ENCODE results near the gene LAMC3.
"Not testable (repeated sequence)": the region's sequence is repeated elsewhere in the genome, so short reads cannot be mapped to it uniquely, and the experiment has no call there.

Gene LAMC3

GRCh38 chr9:131112374-131113154, 103.6 kb downstream of the LAMC3 start:
- no peak overlapping the region for H2BK15ac ChIP-seq (replicated peaks; ENCODE audit: low read depth)
- H2AK5ac ChIP-seq (ENCODE audit: low read length) = no peak overlapping the region
- H3K36me3 ChIP-seq (ENCODE audit: control insufficient read depth, insufficient read depth, low read length) = peaks cover 4% of the 10 kb centered on the region
- no peak overlapping the region for H4K8ac ChIP-seq (ENCODE audit: low read depth, low read length)
- H3K27ac ChIP-seq (ENCODE audit: low read depth, low read length) = no peak overlapping the region
- no peaks in the 10 kb centered on the region for H3K79me2 ChIP-seq (ENCODE audit: control insufficient read depth, insufficient read depth, low read length)
- H4K5ac ChIP-seq (ENCODE audit: low read length) = no peak overlapping the region
- no peaks in the 10 kb centered on the region for H3K79me1 ChIP-seq (ENCODE audit: low read length)
- no peak overlapping the region for H2BK5ac ChIP-seq (ENCODE audit: low read length)
- H3K4me1 ChIP-seq (ENCODE audit: control insufficient read depth, low read depth, low read length) = no peaks in the 10 kb centered on the region
- H3K4ac ChIP-seq (ENCODE audit: low read depth, low read length) = no peak overlapping the region
- DNase-seq = no peak
- no peaks in the 10 kb centered on the region for H3K27me3 ChIP-seq (ENCODE audit: insufficient read depth, low read length, poor library complexity)
- H3K9ac ChIP-seq (ENCODE audit: low read length) = no peak overlapping the region
- H3K56ac ChIP-seq (ENCODE audit: low read length) = no peak overlapping the region
- H2BK120ac ChIP-seq (ENCODE audit: low read depth, low read length) = no peak overlapping the region
- no peak overlapping the region for H3K4me3 ChIP-seq (ENCODE audit: low read length)
- WGBS (ENCODE audit: extremely low coverage, insufficient coverage, low lambda C conversion rate) = no CpG with 5 or more reads among the region's 23 CpGs
- no peak overlapping the region for H3K18ac ChIP-seq (ENCODE audit: low read length)
- H3K4me2 ChIP-seq (ENCODE audit: low read length) = no peak overlapping the region
- no peak overlapping the region for H3K23ac ChIP-seq (ENCODE audit: low read length)

- Histone ChIP-seq H3K4ac (ENCODE audit: low read depth, low read length) (no peak overlapping the region), H3K27me3 (ENCODE audit: insufficient read depth, low read length, poor library complexity) (no peaks in the 10 kb centered on the region), H4K8ac (ENCODE audit: low read depth, low read length) (no peak overlapping the region), H3K79me2 (ENCODE audit: control insufficient read depth, insufficient read depth, low read length) (no peaks in the 10 kb centered on the region), H3K4me2 (ENCODE audit: low read length) (no peak overlapping the region), H4K5ac (ENCODE audit: low read length) (no peak overlapping the region), H2BK15ac (replicated peaks; ENCODE audit: low read depth) (no peak overlapping the region), H3K56ac (ENCODE audit: low read length) (no peak overlapping the region), H2AK5ac (ENCODE audit: low read length) (no peak overlapping the region), H3K18ac (ENCODE audit: low read length) (no peak overlapping the region), H3K9ac (ENCODE audit: low read length) (no peak overlapping the region), H3K36me3 (ENCODE audit: control insufficient read depth, insufficient read depth, low read length) (peaks cover 2% of the 10 kb centered on the region), H3K4me3 (ENCODE audit: low read length) (no peak overlapping the region), H2BK5ac (ENCODE audit: low read length) (no peak overlapping the region), H3K4me1 (ENCODE audit: control insufficient read depth, low read depth, low read length) (no peaks in the 10 kb centered on the region), H3K23ac (ENCODE audit: low read length) (no peak overlapping the region), H3K79me1 (ENCODE audit: low read length) (no peaks in the 10 kb centered on the region), H2BK120ac (ENCODE audit: low read depth, low read length) (no peak overlapping the region), H3K27ac (ENCODE audit: low read depth, low read length) (no peak overlapping the region)
- no peak for DNase-seq
- WGBS (ENCODE audit: extremely low coverage, insufficient coverage, low lambda C conversion rate) = no CpG with 5 or more reads among the region's 8 CpGs
Observed at GRCh38 chr9:131113655-131114054, 104.7 kb downstream of the LAMC3 start.

GRCh38 chr9:131114084-131114535, 105.1 kb downstream of the LAMC3 start:
- Histone ChIP-seq H3K4ac (ENCODE audit: low read depth, low read length) (no peak overlapping the region), H4K5ac (ENCODE audit: low read length) (no peak overlapping the region), H2AK5ac (ENCODE audit: low read length) (no peak overlapping the region), H3K4me3 (ENCODE audit: low read length) (no peak overlapping the region), H2BK5ac (ENCODE audit: low read length) (no peak overlapping the region), H3K27ac (ENCODE audit: low read depth, low read length) (no peak overlapping the region), H3K9ac (ENCODE audit: low read length) (no peak overlapping the region), H3K79me1 (ENCODE audit: low read length) (no peaks in the 10 kb centered on the region), H3K56ac (ENCODE audit: low read length) (no peak overlapping the region), H3K36me3 (ENCODE audit: control insufficient read depth, insufficient read depth, low read length) (peaks cover 2% of the 10 kb centered on the region), H3K4me2 (ENCODE audit: low read length) (no peak overlapping the region), H3K4me1 (ENCODE audit: control insufficient read depth, low read depth, low read length) (no peaks in the 10 kb centered on the region), H3K27me3 (ENCODE audit: insufficient read depth, low read length, poor library complexity) (no peaks in the 10 kb centered on the region), H3K23ac (ENCODE audit: low read length) (no peak overlapping the region), H2BK15ac (replicated peaks; ENCODE audit: low read depth) (no peak overlapping the region), H2BK120ac (ENCODE audit: low read depth, low read length) (no peak overlapping the region), H3K18ac (ENCODE audit: low read length) (no peak overlapping the region), H3K79me2 (ENCODE audit: control insufficient read depth, insufficient read depth, low read length) (no peaks in the 10 kb centered on the region), H4K8ac (ENCODE audit: low read depth, low read length) (no peak overlapping the region)
- no peak for DNase-seq
- no CpG with 5 or more reads among the region's 8 CpGs for WGBS (ENCODE audit: extremely low coverage, insufficient coverage, low lambda C conversion rate)

DNA sequence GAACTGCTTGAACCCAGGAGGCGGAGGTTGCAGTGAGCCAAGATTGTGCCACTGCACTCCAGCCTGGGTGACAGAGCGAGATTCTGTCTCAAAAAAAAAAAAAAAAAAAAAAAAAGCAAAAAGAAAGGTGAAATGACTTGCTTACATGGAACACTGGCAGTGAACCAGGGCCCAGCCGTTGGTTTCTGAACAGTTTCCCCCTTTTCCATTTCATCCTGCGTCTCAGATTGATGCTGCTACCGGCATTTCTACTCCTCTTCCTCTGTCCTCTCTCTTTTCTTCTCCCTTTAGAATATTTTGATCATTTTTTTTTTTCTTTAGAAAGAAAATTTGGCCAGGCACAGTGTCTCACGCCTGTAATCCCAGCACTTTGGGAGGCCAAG, 106.4 kb downstream of the LAMC3 start:
- H3K9ac ChIP-seq (ENCODE audit: low read length); H3K79me2 ChIP-seq (ENCODE audit: control insufficient read depth, insufficient read depth, low read length); H4K8ac ChIP-seq (ENCODE audit: low read depth, low read length); H3K4me1 ChIP-seq (ENCODE audit: control insufficient read depth, low read depth, low read length); H2AK5ac ChIP-seq (ENCODE audit: low read length); H2BK15ac ChIP-seq (replicated peaks; ENCODE audit: low read depth); H3K27ac ChIP-seq (ENCODE audit: low read depth, low read length); H3K27me3 ChIP-seq (ENCODE audit: insufficient read depth, low read length, poor library complexity); H3K79me1 ChIP-seq (ENCODE audit: low read length); H3K23ac ChIP-seq (ENCODE audit: low read length); H2BK5ac ChIP-seq (ENCODE audit: low read length); H3K56ac ChIP-seq (ENCODE audit: low read length); H3K18ac ChIP-seq (ENCODE audit: low read length); H3K4me3 ChIP-seq (ENCODE audit: low read length); H3K4ac ChIP-seq (ENCODE audit: low read depth, low read length); H4K5ac ChIP-seq (ENCODE audit: low read length); DNase-seq; H3K36me3 ChIP-seq (ENCODE audit: control insufficient read depth, insufficient read depth, low read length); H3K4me2 ChIP-seq (ENCODE audit: low read length); H2BK120ac ChIP-seq (ENCODE audit: low read depth, low read length): not testable (repeated sequence)
- no CpG with 5 or more reads among the region's 6 CpGs for WGBS (ENCODE audit: extremely low coverage, insufficient coverage, low lambda C conversion rate)

DNA sequence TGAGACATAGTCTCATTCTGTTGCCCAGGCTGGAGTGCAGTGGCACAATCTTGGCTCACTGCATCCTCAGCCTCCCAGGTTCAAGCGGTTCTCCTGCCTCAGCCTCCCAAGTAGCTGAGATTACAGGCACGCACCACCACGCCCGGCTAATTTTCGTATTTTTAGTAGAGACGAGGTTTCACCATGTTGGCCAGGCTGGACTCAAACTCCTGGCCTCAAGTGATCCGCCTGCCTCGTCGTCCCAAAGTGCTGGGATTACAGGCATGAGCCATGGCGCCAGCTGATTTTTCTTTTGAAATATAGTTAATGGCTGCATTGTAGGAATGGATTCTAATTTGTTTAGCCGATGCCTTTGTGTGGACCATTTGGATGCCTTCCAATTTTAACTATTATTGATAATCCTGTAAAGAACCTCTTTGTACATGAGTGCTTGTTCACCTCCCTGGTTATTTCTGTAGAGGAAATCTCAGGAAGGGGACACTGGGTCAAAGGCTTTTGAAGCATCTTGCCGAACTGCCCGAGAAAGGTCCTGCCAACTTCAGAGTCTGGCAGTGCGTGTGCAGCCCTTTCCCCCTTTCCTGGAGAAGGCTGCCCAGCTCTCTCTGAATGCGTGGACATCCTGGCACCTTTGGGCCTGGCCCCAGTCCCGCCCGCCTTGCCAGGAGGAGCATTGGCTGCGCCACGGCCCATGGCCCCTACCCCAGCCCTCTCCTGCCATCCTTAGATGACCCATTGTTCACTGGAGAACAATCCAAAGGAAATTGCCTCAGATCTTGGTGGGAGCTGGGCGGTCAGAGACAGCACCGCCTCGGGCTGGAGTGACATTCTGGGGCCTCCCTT, 107.5 kb downstream of the LAMC3 start:
- Histone ChIP-seq H3K27me3 (ENCODE audit: insufficient read depth, low read length, poor library complexity) (no peaks in the 10 kb centered on the region), H2BK5ac (ENCODE audit: low read length) (no peak overlapping the region), H2AK5ac (ENCODE audit: low read length) (no peak overlapping the region), H4K8ac (ENCODE audit: low read depth, low read length) (no peak overlapping the region), H3K4me2 (ENCODE audit: low read length) (no peak overlapping the region), H3K4me1 (ENCODE audit: control insufficient read depth, low read depth, low read length) (no peaks in the 10 kb centered on the region), H3K4me3 (ENCODE audit: low read length) (no peak overlapping the region), H3K56ac (ENCODE audit: low read length) (no peak overlapping the region), H3K23ac (ENCODE audit: low read length) (no peak overlapping the region), H3K79me2 (ENCODE audit: control insufficient read depth, insufficient read depth, low read length) (no peaks in the 10 kb centered on the region), H2BK15ac (replicated peaks; ENCODE audit: low read depth) (no peak overlapping the region), H3K79me1 (ENCODE audit: low read length) (no peaks in the 10 kb centered on the region), H4K5ac (ENCODE audit: low read length) (no peak overlapping the region), H3K9ac (ENCODE audit: low read length) (no peak overlapping the region), H3K4ac (ENCODE audit: low read depth, low read length) (no peak overlapping the region), H2BK120ac (ENCODE audit: low read depth, low read length) (no peak overlapping the region), H3K36me3 (ENCODE audit: control insufficient read depth, insufficient read depth, low read length) (peaks cover 7% of the 10 kb centered on the region), H3K27ac (ENCODE audit: low read depth, low read length) (no peak overlapping the region), H3K18ac (ENCODE audit: low read length) (no peak overlapping the region)
- no CpG with 5 or more reads among the region's 22 CpGs for WGBS (ENCODE audit: extremely low coverage, insufficient coverage, low lambda C conversion rate)
- no peak for DNase-seq
